OCI-LY3 (cell line): ENCODE measurements around the gene PRR18.
A peak's percentile ranks its signal among the peaks of the same experiment; 100 is the strongest.

ENCODE experiments used
- H2AFZ ChIP-seq: fragments of 200-600, 300-600 bp; shearing (Covaris generic); 2 replicates; pipeline ENCODE4 v1.6.0; 2014; ENCODE audit warnings: antibody characterized with exemption, low read depth, low read length
- H3K27ac ChIP-seq: fragments of 200-600, 300-600 bp; sonication (generic); 2 replicates; pipeline ENCODE4 v1.5.1; 2014; ENCODE audit warnings: mild to moderate bottlenecking, low read length, moderate library complexity, mixed read lengths
- H3K27me3 ChIP-seq: fragments of 200-600, 300-600 bp; sonication (generic); 2 replicates; pipeline ENCODE4 v1.6.1; 2014; ENCODE audit warnings: low read depth, low read length, mixed read lengths
- H3K36me3 ChIP-seq: fragments of 200-600, 300-600 bp; sonication (generic); replicated peaks from 2 replicates; pipeline ENCODE3; 2014; ENCODE audit warnings: low read depth, low read length, mixed read lengths
- H3K4me1 ChIP-seq: fragments of 300-600, 200-600 bp; sonication (generic); 2 replicates; pipeline ENCODE4 v1.6.1; 2014; ENCODE audit warnings: low read length, mixed read lengths
- H3K4me2 ChIP-seq: fragments of 200-600, 300-600 bp; sonication (generic); 2 replicates; pipeline ENCODE4 v1.6.1; 2014; ENCODE audit warnings: low read length, mixed read lengths
- H3K4me3 ChIP-seq: fragments of 300-600, 200-600 bp; sonication (generic); 2 replicates; pipeline ENCODE4 v1.5.1; 2014; ENCODE audit warnings: antibody characterized with exemption, mild to moderate bottlenecking, low read length, moderate library complexity
- H3K79me2 ChIP-seq: fragments of 300-600, 200-600 bp; shearing (Covaris generic); 2 replicates; pipeline ENCODE4 v1.6.1; 2014; ENCODE audit warnings: mild to moderate bottlenecking, low read length, mixed read lengths
- H3K9ac ChIP-seq: fragments of 300-600, 200-600 bp; shearing (Covaris generic); 2 replicates; pipeline ENCODE4 v1.6.0; 2014; ENCODE audit warnings: mild to moderate bottlenecking, low read length, moderate library complexity
- H3K9me3 ChIP-seq: fragments of 200-600, 300-600 bp; shearing (Covaris generic); 2 replicates; pipeline ENCODE4 v1.6.1; 2014; ENCODE audit warnings: low read length, mixed read lengths; ENCODE audit not compliant: insufficient read depth
- H4K20me1 ChIP-seq: fragments of 200-600, 300-600 bp; sonication (generic); 2 replicates; pipeline ENCODE4 v1.6.1; 2016; ENCODE audit warnings: low read length, mixed read lengths; ENCODE audit not compliant: insufficient read depth
- CTCF ChIP-seq: fragments of 200-600, 300-600 bp; sonication (generic); IDR thresholded peaks from 2 replicates; pipeline ENCODE4 v1.5.1; 2014; ENCODE audit warnings: antibody characterized with exemption, low read length, low read depth
- EZH2phosphoT487 ChIP-seq: fragments of 200-600 bp; shearing (Covaris generic); IDR thresholded peaks from 2 replicates; pipeline ENCODE4 v1.6.1; 2018; ENCODE audit warnings: antibody characterized with exemption, mixed run types, low read depth

Gene PRR18

GRCh38 chr6:166293731-166294584 lies 14.2 kb downstream of the PRR18 start:
- Histone ChIP-seq H3K4me3 (no peak overlapping the region), H3K36me3 (no peaks in the 10 kb centered on the region), H3K27me3 (no peaks in the 10 kb centered on the region), H3K4me1 (no peaks in the 10 kb centered on the region), H3K79me2 (no peaks in the 10 kb centered on the region), H3K9me3 (no peaks in the 10 kb centered on the region), H4K20me1 (no peaks in the 10 kb centered on the region), H3K27ac (no peak overlapping the region), H3K9ac (no peak overlapping the region), H3K4me2 (no peak overlapping the region), H2AFZ (no peak overlapping the region)
- no peak for TF ChIP-seq EZH2phosphoT487
- no peak for TF ChIP-seq CTCF

GRCh38 chr6:166289207-166290060 lies 18.8 kb downstream of the PRR18 start:
- TF ChIP-seq EZH2phosphoT487, result no peak
- TF ChIP-seq CTCF, result no peak
- H2AFZ ChIP-seq, result no peak overlapping the region

GRCh38 chr6:166286839-166287271 lies 21.3 kb downstream of the PRR18 start:
- Histone ChIP-seq H3K9ac (no peak overlapping the region), H2AFZ (peak overlapping the region; percentile 80), H3K36me3 (no peaks in the 10 kb centered on the region), H3K79me2 (no peaks in the 10 kb centered on the region), H3K27me3 (no peaks in the 10 kb centered on the region), H4K20me1 (no peaks in the 10 kb centered on the region), H3K27ac (no peak overlapping the region), H3K4me2 (peak overlapping the region; percentile 76), H3K9me3 (no peaks in the 10 kb centered on the region), H3K4me3 (peak overlapping the region; percentile 53), H3K4me1 (peaks cover 10% of the 10 kb centered on the region)
- TF ChIP-seq EZH2phosphoT487 (no peak), CTCF (no peak)

More at GRCh38 chr6:166289207-166290060, 18.8 kb downstream of the PRR18 start:
- peaks cover 10% of the 10 kb centered on the region for H3K4me1 ChIP-seq
- no peak overlapping the region for H3K4me2 ChIP-seq
- no peaks in the 10 kb centered on the region for H3K9me3 ChIP-seq
- H3K4me3 ChIP-seq, result no peak overlapping the region
- H3K27me3 ChIP-seq, result no peaks in the 10 kb centered on the region
- H4K20me1 ChIP-seq, result no peaks in the 10 kb centered on the region
- H3K9ac ChIP-seq, result no peak overlapping the region
- H3K27ac ChIP-seq, result no peak overlapping the region
- no peaks in the 10 kb centered on the region for H3K79me2 ChIP-seq
- no peaks in the 10 kb centered on the region for H3K36me3 ChIP-seq

- H2AFZ ChIP-seq, result no peak overlapping the region
Observed at GRCh38 chr6:166285233-166285632, 23.0 kb downstream of the PRR18 start.

More at GRCh38 chr6:166285233-166285632, 23.0 kb downstream of the PRR18 start:
- Histone ChIP-seq H4K20me1 (no peaks in the 10 kb centered on the region), H3K9me3 (no peaks in the 10 kb centered on the region), H3K4me3 (no peak overlapping the region), H3K27ac (no peak overlapping the region), H3K4me1 (peaks cover 10% of the 10 kb centered on the region), H3K9ac (no peak overlapping the region), H3K27me3 (no peaks in the 10 kb centered on the region), H3K79me2 (no peaks in the 10 kb centered on the region), H3K4me2 (no peak overlapping the region), H3K36me3 (no peaks in the 10 kb centered on the region)
- TF ChIP-seq EZH2phosphoT487 (no peak), CTCF (no peak)
